ENCODE data around the gene ZNF791. TPM values are rescaled to one million over a fixed set of nuclear protein-coding genes. Genes with fewer than 3 reads are reported as not detected.

ZNF791 gene
- total RNA-seq, 1 experiment from 2014 or later, result 26.3 TPM

DNA sequence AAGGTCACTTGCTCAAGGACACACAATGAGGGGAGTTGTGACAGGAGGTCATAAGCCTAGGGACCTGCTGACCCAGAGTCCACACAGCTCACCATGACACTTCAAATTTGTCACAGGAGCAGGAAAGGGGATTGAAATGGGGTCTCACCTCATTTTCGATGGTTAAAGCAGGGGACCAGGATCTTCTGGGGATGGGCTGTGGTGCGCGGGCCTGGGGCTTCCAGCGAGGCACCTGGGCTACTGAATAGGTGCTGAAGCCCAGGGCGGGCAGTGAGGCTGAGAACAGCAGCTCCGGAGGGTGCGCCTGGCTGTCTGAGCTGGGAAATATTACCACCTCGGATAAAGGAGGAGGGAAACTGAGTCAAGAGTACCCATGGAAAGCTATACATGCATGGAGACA lies 44.8 kb downstream of the ZNF791 start:
- Histone ChIP-seq H3K27me3 (ENCODE audit: low read length) (no peaks in the 10 kb centered on the region), H4K20me1 (ENCODE audit: low read length) (no peaks in the 10 kb centered on the region), H3K4me1 (ENCODE audit: insufficient read depth, low read length) (no peaks in the 10 kb centered on the region), H3K9ac (ENCODE audit: low read length) (no peak overlapping the region), H3K9me2 (replicated peaks; ENCODE audit: low read length) (no peaks in the 10 kb centered on the region), H3K4me3 (ENCODE audit: low read length) (no peak overlapping the region), H3K4me2 (ENCODE audit: low read length) (no peak overlapping the region), H3K9me3 (ENCODE audit: low read length) (no peaks in the 10 kb centered on the region), H3K79me2 (ENCODE audit: low read length) (no peaks in the 10 kb centered on the region), H3K27ac (ENCODE audit: low read length) (no peak overlapping the region), H3F3A (ENCODE audit: low read length, unreplicated experiment) (no peaks in the 10 kb centered on the region), H3K36me3 (ENCODE audit: low read depth, low read length) (peaks cover 23% of the 10 kb centered on the region), H2AFZ (ENCODE audit: low read length) (no peak overlapping the region)
- no peak for TF ChIP-seq EZH2phosphoT487 (IDR thresholded peaks at IDR 0.05; ENCODE audit: borderline replicate concordance, low read length)
- no peak for TF ChIP-seq EZH2 (IDR thresholded peaks at IDR 0.05; ENCODE audit: low read length, unreplicated experiment)
- CTCF ChIA-PET, result no interaction called here
- ATAC-seq (no peak), DNase-seq (no peak)
- BruUV-seq (replicated peaks), result no TSS peak
- intact Hi-C loops (cut with micrococcal nuclease), result no loop called here
- POLR2A ChIA-PET (ENCODE audit: unreplicated experiment), result no interaction called here

DNA sequence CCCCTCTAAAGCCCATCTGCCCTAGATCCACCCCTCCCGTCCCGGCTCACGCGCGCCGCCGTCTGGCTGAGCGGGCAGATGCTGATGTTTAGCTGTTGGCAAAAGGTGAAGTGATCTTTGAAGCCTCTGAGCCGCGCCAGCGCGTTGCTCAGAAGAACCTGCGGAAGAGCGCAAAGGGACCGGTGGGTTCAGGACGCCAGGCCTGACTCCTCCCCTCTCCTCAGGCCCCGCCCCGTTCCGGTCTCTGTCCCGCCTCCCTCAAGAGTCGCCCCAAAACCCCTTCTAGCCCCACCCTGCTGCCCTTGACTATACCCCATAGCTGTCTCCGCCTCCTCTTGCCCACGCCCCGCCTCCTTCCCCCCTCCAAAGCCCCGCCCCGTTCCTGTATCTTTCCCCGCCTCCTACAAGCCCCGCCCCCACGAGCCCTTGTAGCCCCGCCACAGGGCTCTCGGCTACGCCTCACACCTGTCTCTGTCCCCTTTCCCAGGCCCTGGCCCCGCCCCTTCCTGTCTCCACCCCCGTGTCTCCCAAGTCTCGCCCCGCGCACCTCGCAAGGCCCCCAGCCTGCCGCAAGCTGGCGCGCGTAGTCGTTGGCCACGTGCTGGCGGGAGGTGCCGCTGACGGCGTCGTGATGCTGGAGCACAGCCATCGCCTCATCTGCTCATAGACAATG lies 46.3 kb downstream of the ZNF791 start:
- BruUV-seq (replicated peaks), result no TSS peak
- no peak overlapping the region for H3K9ac ChIP-seq (ENCODE audit: low read length)
- H3K9me3 ChIP-seq (ENCODE audit: low read length), result no peaks in the 10 kb centered on the region
- H3K4me1 ChIP-seq (ENCODE audit: insufficient read depth, low read length), result no peaks in the 10 kb centered on the region
- DNase-seq (no peak), ATAC-seq (no peak)
- POLR2A ChIA-PET (ENCODE audit: unreplicated experiment), result no interaction called here
- H3K4me3 ChIP-seq (ENCODE audit: low read length), result no peak overlapping the region
- no peaks in the 10 kb centered on the region for H3K79me2 ChIP-seq (ENCODE audit: low read length)
- peaks cover 27% of the 10 kb centered on the region for H3K36me3 ChIP-seq (ENCODE audit: low read depth, low read length)
- H3K4me2 ChIP-seq (ENCODE audit: low read length), result no peak overlapping the region
- H3K27me3 ChIP-seq (ENCODE audit: low read length), result no peaks in the 10 kb centered on the region
- H2AFZ ChIP-seq (ENCODE audit: low read length), result no peak overlapping the region
- CTCF ChIA-PET, result interaction anchor here (0.6 kb wide), 1 partner anchor 47 kb away, joined by 7 read pairs; the partner anchor contains the start of gene ZNF490
- H3K9me2 ChIP-seq (replicated peaks; ENCODE audit: low read length), result no peaks in the 10 kb centered on the region
- H4K20me1 ChIP-seq (ENCODE audit: low read length), result no peaks in the 10 kb centered on the region
- intact Hi-C loops (cut with micrococcal nuclease), result no loop called here
- TF ChIP-seq, protein P1, sequence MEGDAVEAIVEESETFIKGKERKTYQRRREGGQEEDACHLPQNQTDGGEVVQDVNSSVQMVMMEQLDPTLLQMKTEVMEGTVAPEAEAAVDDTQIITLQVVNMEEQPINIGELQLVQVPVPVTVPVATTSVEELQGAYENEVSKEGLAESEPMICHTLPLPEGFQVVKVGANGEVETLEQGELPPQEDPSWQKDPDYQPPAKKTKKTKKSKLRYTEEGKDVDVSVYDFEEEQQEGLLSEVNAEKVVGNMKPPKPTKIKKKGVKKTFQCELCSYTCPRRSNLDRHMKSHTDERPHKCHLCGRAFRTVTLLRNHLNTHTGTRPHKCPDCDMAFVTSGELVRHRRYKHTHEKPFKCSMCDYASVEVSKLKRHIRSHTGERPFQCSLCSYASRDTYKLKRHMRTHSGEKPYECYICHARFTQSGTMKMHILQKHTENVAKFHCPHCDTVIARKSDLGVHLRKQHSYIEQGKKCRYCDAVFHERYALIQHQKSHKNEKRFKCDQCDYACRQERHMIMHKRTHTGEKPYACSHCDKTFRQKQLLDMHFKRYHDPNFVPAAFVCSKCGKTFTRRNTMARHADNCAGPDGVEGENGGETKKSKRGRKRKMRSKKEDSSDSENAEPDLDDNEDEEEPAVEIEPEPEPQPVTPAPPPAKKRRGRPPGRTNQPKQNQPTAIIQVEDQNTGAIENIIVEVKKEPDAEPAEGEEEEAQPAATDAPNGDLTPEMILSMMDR (conservative IDR thresholded peaks at IDR 0.05; ENCODE audit: low read depth, low read length), result no peak
- no peak for TF ChIP-seq EZH2phosphoT487 (IDR thresholded peaks at IDR 0.05; ENCODE audit: borderline replicate concordance, low read length)
- no peak for TF ChIP-seq EZH2 (IDR thresholded peaks at IDR 0.05; ENCODE audit: low read length, unreplicated experiment)
- H3K27ac ChIP-seq (ENCODE audit: low read length), result no peak overlapping the region
- no peaks in the 10 kb centered on the region for H3F3A ChIP-seq (ENCODE audit: low read length, unreplicated experiment)

DNA sequence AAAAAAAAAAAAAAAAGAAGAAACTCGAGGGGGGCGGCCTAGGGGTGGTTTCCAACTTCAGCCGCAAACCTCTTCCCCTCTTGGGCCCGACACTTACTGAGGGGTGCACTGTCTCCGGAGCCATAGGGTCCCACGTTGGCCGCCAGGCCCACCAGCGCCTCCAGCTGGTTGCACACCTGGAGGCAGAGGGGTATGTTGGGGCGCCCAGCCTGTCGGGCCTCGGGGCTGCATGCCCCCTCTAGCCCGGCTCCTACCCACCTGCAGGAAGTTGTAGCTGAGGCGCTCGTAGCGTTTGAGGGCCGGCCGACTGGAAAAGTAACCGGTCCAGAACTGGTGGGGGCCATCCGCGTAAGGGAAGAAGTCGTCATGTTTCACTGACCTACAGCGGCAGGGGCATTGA lies 47.2 kb downstream of the ZNF791 start:
- peaks cover 28% of the 10 kb centered on the region for H3K36me3 ChIP-seq (ENCODE audit: low read depth, low read length)
- no peak overlapping the region for H3K4me2 ChIP-seq (ENCODE audit: low read length)
- ATAC-seq, result no peak
- H3F3A ChIP-seq (ENCODE audit: low read length, unreplicated experiment), result no peaks in the 10 kb centered on the region
- no peak overlapping the region for H3K4me3 ChIP-seq (ENCODE audit: low read length)
- H2AFZ ChIP-seq (ENCODE audit: low read length), result no peak overlapping the region
- no TSS peak for BruUV-seq (replicated peaks)
- no peaks in the 10 kb centered on the region for H3K4me1 ChIP-seq (ENCODE audit: insufficient read depth, low read length)
- no peak overlapping the region for H3K27ac ChIP-seq (ENCODE audit: low read length)
- H3K9me3 ChIP-seq (ENCODE audit: low read length), result no peaks in the 10 kb centered on the region
- no peak for DNase-seq
- no peaks in the 10 kb centered on the region for H3K9me2 ChIP-seq (replicated peaks; ENCODE audit: low read length)
- ChIA-PET CTCF (interaction anchor here (0.6 kb wide), 1 partner anchor 48 kb away, joined by 7 read pairs; the partner anchor contains the start of gene ZNF490), POLR2A (ENCODE audit: unreplicated experiment) (no interaction called here)
- H4K20me1 ChIP-seq (ENCODE audit: low read length), result no peaks in the 10 kb centered on the region
- H3K79me2 ChIP-seq (ENCODE audit: low read length), result no peaks in the 10 kb centered on the region
- no peak overlapping the region for H3K9ac ChIP-seq (ENCODE audit: low read length)
- intact Hi-C loops (cut with micrococcal nuclease), result no loop called here
- TF ChIP-seq, protein P1 (conservative IDR thresholded peaks at IDR 0.05; ENCODE audit: low read depth, low read length), result 0 out of 2 replicates have a peak, but pooled peaks have one; percentile 17
- TF ChIP-seq EZH2 (IDR thresholded peaks at IDR 0.05; ENCODE audit: low read length, unreplicated experiment), result no peak
- no peaks in the 10 kb centered on the region for H3K27me3 ChIP-seq (ENCODE audit: low read length)

Data from PC-3 (cell line).